IMR-90 (cell line): ENCODE measurements around the gene GRID1. TPM values are rescaled to one million over a fixed set of nuclear protein-coding genes. Genes with fewer than 3 reads are reported as not detected.

Experiments
- ATAC-seq: fragments of 200-7000 bp; cut with Tn5 transposase; 2 replicates; pipeline ENCODE4 v1.9.1; 2020; ENCODE audit warnings: low read depth, mild to moderate bottlenecking, moderate library complexity
- BruUV-seq: library from RNA; stranded (reverse); fragments of 400-500 nt; replicated peaks from 2 replicates; lab custom pipeline; 2021; lab: Mats Ljungman, UMichigan
- CTCF ChIA-PET: fragments of 300-600 bp; formaldehyde crosslinking; extraction: SDS; loops from one replicate; lab custom pipeline; 2021; ENCODE audit warnings: antibody characterized with exemption; lab: Yijun Ruan, JAX
- POLR2A ChIA-PET: fragments of 300-600 bp; sonication (Branson Sonifier 250); formaldehyde crosslinking; loops from one replicate; lab custom pipeline; 2022; ENCODE audit warnings: antibody characterized with exemption; ENCODE audit not compliant: unreplicated experiment; lab: Charles Lee
- DNase-seq: peaks from one replicate; pipeline ENCODE4 v3.0.0; 2013
- H2AFZ ChIP-seq: replicated peaks from 2 replicates; pipeline ENCODE3; 2013; ENCODE audit warnings: low read length, mild to moderate bottlenecking; ENCODE audit not compliant: poor library complexity
- H2AK5ac ChIP-seq: 2 replicates; pipeline ENCODE4 v1.6.1; 2013; ENCODE audit warnings: low read depth, low read length, inconsistent platforms
- H2AK9ac ChIP-seq: replicated peaks from 2 replicates; pipeline ENCODE3; 2013; ENCODE audit warnings: mild to moderate bottlenecking, low read depth, low read length, moderate library complexity; ENCODE audit not compliant: poor library complexity
- H2BK120ac ChIP-seq: 2 replicates; pipeline ENCODE4 v1.6.1; 2013; ENCODE audit warnings: low read depth, low read length, inconsistent platforms
- H2BK15ac ChIP-seq: 3 replicates; pipeline ENCODE4 v1.6.1; 2013; ENCODE audit warnings: low read depth, low read length, inconsistent platforms
- H2BK20ac ChIP-seq: 2 replicates; pipeline ENCODE4 v1.6.1; 2013; ENCODE audit warnings: low read depth, mild to moderate bottlenecking, inconsistent platforms, low read length, moderate library complexity
- H2BK5ac ChIP-seq: 2 replicates; pipeline ENCODE4 v1.6.1; 2013; ENCODE audit warnings: mild to moderate bottlenecking, low read depth, low read length, inconsistent platforms; ENCODE audit not compliant: poor library complexity, severe bottlenecking
- H3K14ac ChIP-seq: replicated peaks from 2 replicates; pipeline ENCODE4 v1.6.1; 2013; ENCODE audit warnings: low read depth, low read length, inconsistent platforms
- H3K18ac ChIP-seq: 2 replicates; pipeline ENCODE4 v1.6.1; 2013; ENCODE audit warnings: low read depth, low read length, control low read depth
- H3K23ac ChIP-seq: 2 replicates; pipeline ENCODE4 v1.6.1; 2013; ENCODE audit warnings: low read depth, low read length, inconsistent platforms
- H3K27ac ChIP-seq: 2 replicates; pipeline ENCODE4 v1.5.1; 2013; ENCODE audit warnings: mild to moderate bottlenecking, control low read depth, low read length; ENCODE audit not compliant: insufficient read depth
- H3K27me3 ChIP-seq: 2 replicates; pipeline ENCODE4 v1.6.1; 2013; ENCODE audit warnings: low read length; ENCODE audit not compliant: control insufficient read depth, insufficient read depth
- H3K36me3 ChIP-seq: 2 replicates; pipeline ENCODE4 v1.6.1; 2013; ENCODE audit warnings: low read length, mixed read lengths; ENCODE audit not compliant: control insufficient read depth, insufficient read depth
- H3K4ac ChIP-seq: 2 replicates; pipeline ENCODE4 v1.6.1; 2013; ENCODE audit warnings: low read depth, low read length, inconsistent platforms
- H3K4me1 ChIP-seq: 2 replicates; pipeline ENCODE4 v1.6.1; 2013; ENCODE audit warnings: low read length, mixed read lengths; ENCODE audit not compliant: control insufficient read depth, insufficient read depth
- H3K4me2 ChIP-seq: 2 replicates; pipeline ENCODE4 v1.6.1; 2013; ENCODE audit warnings: low read depth, mild to moderate bottlenecking, control low read depth, low read length, moderate library complexity
- H3K4me3 ChIP-seq: 2 replicates; pipeline ENCODE4 v1.5.1; 2013; ENCODE audit warnings: low read depth, mild to moderate bottlenecking, control low read depth, low read length, moderate library complexity; ENCODE audit not compliant: insufficient read depth
- H3K56ac ChIP-seq: 2 replicates; pipeline ENCODE4 v1.6.1; 2013; ENCODE audit warnings: low read length, inconsistent platforms; ENCODE audit not compliant: insufficient read depth; ENCODE audit errors: extremely low read depth
- H3K79me1 ChIP-seq, 2 experiments: 2 replicates each; pipeline ENCODE4 v1.6.1; 2013; ENCODE audit warnings: low read length in 2 of 2, inconsistent platforms in 1 of 2, low read depth in 1 of 2
- H3K9ac ChIP-seq: 2 replicates; pipeline ENCODE4 v1.6.1; 2013; ENCODE audit warnings: low read depth, low read length, control low read depth
- H3K9me1 ChIP-seq: 2 replicates; pipeline ENCODE4 v1.6.1; 2013; ENCODE audit warnings: low read length, inconsistent platforms; ENCODE audit not compliant: insufficient read depth
- H3K9me3 ChIP-seq: 2 replicates; pipeline ENCODE4 v1.6.1; 2013; ENCODE audit warnings: low read length; ENCODE audit not compliant: control insufficient read depth, insufficient read depth
- H4K20me1 ChIP-seq: 2 replicates; pipeline ENCODE4 v1.6.1; 2013; ENCODE audit warnings: low read length, inconsistent platforms; ENCODE audit not compliant: insufficient read depth
- H4K5ac ChIP-seq: 2 replicates; pipeline ENCODE4 v1.6.1; 2013; ENCODE audit warnings: mild to moderate bottlenecking, low read depth, low read length, control low read depth
- H4K8ac ChIP-seq, 2 experiments: 2 replicates each; pipeline ENCODE4 v1.6.1; 2013; ENCODE audit warnings: low read depth in 2 of 2, low read length in 2 of 2, control low read depth in 1 of 2, inconsistent platforms in 1 of 2
- H4K91ac ChIP-seq: 2 replicates; pipeline ENCODE4 v1.6.1; 2013; ENCODE audit warnings: low read depth, low read length, inconsistent platforms; ENCODE audit not compliant: insufficient read depth
- BHLHE40 ChIP-seq: fragments of 150-350 bp; IDR thresholded peaks from 2 replicates; pipeline ENCODE4 v1.6.1; 2016; ENCODE audit warnings: mild to moderate bottlenecking, low read depth, low read length
- CEBPB ChIP-seq: IDR thresholded peaks from 2 replicates; pipeline ENCODE4 v1.6.1; 2012; ENCODE audit warnings: low read depth, low read length, improper control_type of control experiment
- CHD1 ChIP-seq: IDR thresholded peaks from 2 replicates; pipeline ENCODE4 v1.6.1; 2012; ENCODE audit warnings: low read depth, low read length, improper control_type of control experiment
- CTCF ChIP-seq: conservative IDR thresholded peaks from 2 replicates; pipeline ENCODE4 v1.5.1; 2012; ENCODE audit warnings: mild to moderate bottlenecking, low read depth, low read length, improper control_type of control experiment
- ELK1 ChIP-seq: fragments of 150-350 bp; IDR thresholded peaks from 2 replicates; pipeline ENCODE4 v1.6.1; 2016; ENCODE audit warnings: low read depth, mild to moderate bottlenecking, low read length, moderate library complexity, borderline replicate concordance
- FOS ChIP-seq: fragments of 150-350 bp; IDR thresholded peaks from 2 replicates; pipeline ENCODE4 v1.6.1; 2016; ENCODE audit warnings: low read depth, low read length
- MAFK ChIP-seq: IDR thresholded peaks from 2 replicates; pipeline ENCODE4 v1.6.1; 2012; ENCODE audit warnings: low read depth, low read length, improper control_type of control experiment
- MAZ ChIP-seq: IDR thresholded peaks from 2 replicates; pipeline ENCODE4 v1.6.1; 2012; ENCODE audit warnings: low read depth, mild to moderate bottlenecking, low read length, improper control_type of control experiment, moderate library complexity, borderline replicate concordance
- MXI1 ChIP-seq: IDR thresholded peaks from 2 replicates; pipeline ENCODE4 v1.6.1; 2012; ENCODE audit warnings: low read depth, mild to moderate bottlenecking, low read length, moderate library complexity, borderline replicate concordance
- NFE2L2 ChIP-seq: fragments of 150-350 bp; IDR thresholded peaks from 2 replicates; pipeline ENCODE4 v1.6.1; 2016; ENCODE audit warnings: low read depth, mild to moderate bottlenecking, low read length
- POLR2A ChIP-seq: IDR thresholded peaks from 2 replicates; pipeline ENCODE4 v1.6.1; 2012; ENCODE audit warnings: mild to moderate bottlenecking, low read depth, low read length
- RAD21 ChIP-seq: IDR thresholded peaks from 2 replicates; pipeline ENCODE4 v1.6.1; 2012; ENCODE audit warnings: low read length, improper control_type of control experiment
- RCOR1 ChIP-seq: IDR thresholded peaks from 2 replicates; pipeline ENCODE4 v1.6.1; 2012; ENCODE audit warnings: mild to moderate bottlenecking, low read length, improper control_type of control experiment; ENCODE audit not compliant: insufficient replicate concordance
- RFX5 ChIP-seq: IDR thresholded peaks from 2 replicates; pipeline ENCODE4 v1.8.0; 2012; ENCODE audit warnings: low read depth, mild to moderate bottlenecking, low read length, moderate library complexity
- SMC3 ChIP-seq: fragments of 150-350 bp; IDR thresholded peaks from 2 replicates; pipeline ENCODE4 v1.6.1; 2016; ENCODE audit warnings: low read depth, mild to moderate bottlenecking, antibody characterized with exemption, low read length, moderate library complexity
- USF2 ChIP-seq: fragments of 150-350 bp; IDR thresholded peaks from 2 replicates; pipeline ENCODE4 v1.6.1; 2017; ENCODE audit warnings: mild to moderate bottlenecking, antibody characterized with exemption, low read length, low read depth
- WGBS, 2 experiments: methylation state at CpG; one replicate each; pipeline versions ENCODE4 v1.1.5 to v1.1.7; 2013; ENCODE audit warnings: missing lambda C conversion rate in 2 of 2; ENCODE audit not compliant: insufficient read length in 1 of 2; ENCODE audit errors: extremely low coverage in 2 of 2; 5-methylcytosine and 5-hydroxymethylcytosine counted together
- dilution Hi-C: fragments of 300-500 bp; cut with HindIII; formaldehyde crosslinking; loops from one replicate; pipeline ENCODE4 v1.14.3; 2018; ENCODE audit warnings: low sequenced_read_pairs; ENCODE audit not compliant: unreplicated experiment
- in situ Hi-C: fragments of 300-500 bp; cut with MboI; formaldehyde crosslinking; loops from 3 replicates; pipeline ENCODE4 v1.14.3; 2019; ENCODE audit warnings: low sequenced_read_pairs, inconsistent platforms, mixed read lengths
- intact Hi-C: fragments of 100-400 bp; cut with micrococcal nuclease; formaldehyde crosslinking; loops from 2 replicates; pipeline ENCODE4 v1.10.0; 2022
- polyA plus RNA-seq, 3 experiments: library from polyadenylated mRNA; depleted of rRNA; stranded (reverse); fragments of >200 nt; gene quantifications; 2 replicates each; pipeline ENCODE4 v1.2.3, GENCODE V29; 2012; ENCODE audit warnings: low replicate concordance in 1 of 3
- total RNA-seq: library from RNA; depleted of rRNA; stranded (reverse); fragments of >200 nt; gene quantifications from 2 replicates; pipeline ENCODE4 v1.2.3, GENCODE V29; 2012

Gene GRID1
- total and polyA plus RNA-seq, 2 of the 4 experiments (the other 2 are of a cell fraction), result not detected

GRCh38 chr10:85667638-85668233 is 698.9 kb downstream of the GRID1 start:
- Histone ChIP-seq H4K8ac (no peak overlapping the region), H3K14ac (no peak overlapping the region), H3K4me3 (no peak overlapping the region), H3K9me1 (no peaks in the 10 kb centered on the region), H3K18ac (no peak overlapping the region), H3K4me1 (no peaks in the 10 kb centered on the region), H3K56ac (no peak overlapping the region), H4K20me1 (no peaks in the 10 kb centered on the region), H3K9me3 (peaks cover 14% of the 10 kb centered on the region), H2BK20ac (no peak overlapping the region), H2BK15ac (no peak overlapping the region), H3K36me3 (no peaks in the 10 kb centered on the region), H2AK5ac (no peak overlapping the region), H3K27ac (no peak overlapping the region), H3K4me2 (no peak overlapping the region), H4K91ac (no peak overlapping the region), H3K9ac (no peak overlapping the region), H3K27me3 (no peaks in the 10 kb centered on the region), H3K79me1 (no peaks in the 10 kb centered on the region), H3K23ac (no peak overlapping the region), H4K5ac (no peak overlapping the region), H2BK120ac (no peak overlapping the region), H2AK9ac (no peak overlapping the region), H3K4ac (no peak overlapping the region), H2AFZ (peak overlapping the region; percentile 39), H2BK5ac (no peak overlapping the region)
- intact Hi-C loops, result no loop called here
- ATAC-seq (no peak), DNase-seq (no peak)
- dilution Hi-C loops, result no loop called here
- in situ Hi-C loops, result no loop called here
- POLR2A ChIA-PET, result no interaction called here
- no CpG with 5 or more reads among the region's 5 CpGs for WGBS, 2 experiments
- BruUV-seq, result no TSS peak
- no peak for TF ChIP-seq RAD21
- no peak for TF ChIP-seq FOS
- no peak for TF ChIP-seq CEBPB
- TF ChIP-seq ELK1, result no peak
- no peak for TF ChIP-seq SMC3
- no peak for TF ChIP-seq POLR2A
- TF ChIP-seq RFX5, result no peak
- TF ChIP-seq MAZ, result no peak
- TF ChIP-seq USF2, result no peak
- no peak for TF ChIP-seq MAFK
- TF ChIP-seq MXI1, result no peak
- TF ChIP-seq RCOR1, result no peak
- TF ChIP-seq NFE2L2, result no peak
- no peak for TF ChIP-seq CTCF
- no peak for TF ChIP-seq BHLHE40
- TF ChIP-seq CHD1, result no peak
- CTCF ChIA-PET, result no interaction called here
